ENCODE measurements around the gene TUFT1.

- TF ChIP-seq CTCF (IDR thresholded peaks at IDR 0.05 in 8 of 11, conservative IDR thresholded peaks at IDR 0.05 in 3 of 11) (no peak), POLR2A (IDR thresholded peaks at IDR 0.05) (no peak)
These were observed 50.9 kb downstream of the TUFT1 start for GRCh38 chr1:151590961-151591360.

Data from spleen (tissue), 7 donors.